ENCODE data around the gene PRR18.

The PRR18 gene

DNA sequence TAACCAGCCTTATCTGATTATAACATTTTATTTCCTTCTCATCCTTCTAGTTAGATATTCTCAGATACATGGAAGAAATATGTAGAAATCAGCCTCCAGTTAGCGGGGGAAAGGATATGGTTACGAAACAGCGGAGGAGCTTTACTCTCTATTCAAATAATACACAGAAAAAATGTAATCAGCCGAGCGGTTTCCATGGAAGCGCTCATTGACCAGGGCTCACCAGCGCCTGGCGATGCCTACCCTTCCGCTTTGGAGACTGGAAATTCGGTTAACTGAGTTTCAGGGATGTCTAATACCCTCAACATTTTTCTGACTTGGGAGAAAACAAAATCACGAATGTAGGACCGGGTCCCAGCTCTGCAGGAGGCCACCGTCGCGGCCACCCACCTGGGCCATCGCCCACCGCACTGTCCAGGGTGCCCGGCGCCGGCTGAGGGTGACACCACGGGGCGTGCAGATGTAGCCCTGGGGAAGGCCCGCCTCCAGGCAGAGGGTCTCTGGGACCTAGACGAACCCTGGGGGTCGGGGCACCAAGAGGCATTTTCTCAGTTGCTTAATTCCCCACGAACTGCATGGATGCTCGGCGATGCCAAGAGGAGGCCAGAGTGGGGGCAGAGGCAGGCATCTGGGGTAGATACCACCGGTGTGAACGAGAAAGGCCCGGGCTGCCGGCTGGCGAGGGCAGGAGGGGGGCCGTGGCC, 1.7 kb downstream of the PRR18 start:
- no peak for DNase-seq (ENCODE audit: low read depth in 2 of 2)

DNA sequence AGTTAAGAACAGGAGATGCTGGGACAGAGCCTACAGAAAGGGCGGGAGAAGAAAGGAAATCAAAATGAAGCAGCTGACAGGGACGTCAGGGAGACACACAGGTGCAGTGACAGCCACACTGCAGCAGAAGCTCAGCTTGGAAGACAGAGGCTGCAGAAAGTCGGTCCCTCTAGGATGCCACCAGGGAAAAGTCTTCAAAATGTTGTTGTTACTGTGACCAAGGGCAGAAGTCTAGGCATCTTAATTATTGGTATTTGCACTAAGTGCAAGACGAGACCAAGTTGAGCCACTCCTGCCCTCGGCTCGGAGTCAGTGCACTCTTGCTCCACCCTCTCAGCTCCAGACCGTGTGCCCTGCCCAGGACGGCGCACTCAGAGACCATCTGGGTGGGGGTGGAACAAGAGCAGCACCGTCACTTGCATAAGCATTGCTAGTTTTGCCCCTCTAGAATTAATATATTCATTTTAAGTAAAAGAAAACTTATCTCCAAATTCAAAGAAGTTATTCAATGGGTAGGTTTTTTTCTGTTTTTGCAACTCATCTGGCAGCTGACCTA, 2.6 kb downstream of the PRR18 start:
- no peak for DNase-seq (ENCODE audit: low read depth in 2 of 2)

DNA sequence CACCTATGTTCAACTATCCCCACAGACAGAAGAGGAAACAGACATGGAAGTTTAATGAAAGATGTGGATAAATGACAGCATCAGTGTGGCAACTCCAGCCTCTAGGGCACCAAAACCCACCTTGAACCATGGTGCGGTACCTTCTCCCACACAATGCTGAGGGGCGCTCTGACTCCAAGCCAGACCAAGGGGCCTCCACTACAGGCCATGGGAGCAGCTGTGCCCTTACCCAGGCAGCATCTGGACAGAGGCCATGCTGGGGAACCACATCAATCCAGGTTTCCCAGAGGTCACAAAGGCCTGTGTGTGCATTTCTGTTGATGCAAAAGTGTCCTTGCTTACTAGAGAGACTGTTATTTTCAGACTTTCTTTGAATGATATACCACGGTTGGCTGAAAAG, 4.1 kb downstream of the PRR18 start:
- DNase-seq (ENCODE audit: low read depth in 2 of 2), result no peak

DNA sequence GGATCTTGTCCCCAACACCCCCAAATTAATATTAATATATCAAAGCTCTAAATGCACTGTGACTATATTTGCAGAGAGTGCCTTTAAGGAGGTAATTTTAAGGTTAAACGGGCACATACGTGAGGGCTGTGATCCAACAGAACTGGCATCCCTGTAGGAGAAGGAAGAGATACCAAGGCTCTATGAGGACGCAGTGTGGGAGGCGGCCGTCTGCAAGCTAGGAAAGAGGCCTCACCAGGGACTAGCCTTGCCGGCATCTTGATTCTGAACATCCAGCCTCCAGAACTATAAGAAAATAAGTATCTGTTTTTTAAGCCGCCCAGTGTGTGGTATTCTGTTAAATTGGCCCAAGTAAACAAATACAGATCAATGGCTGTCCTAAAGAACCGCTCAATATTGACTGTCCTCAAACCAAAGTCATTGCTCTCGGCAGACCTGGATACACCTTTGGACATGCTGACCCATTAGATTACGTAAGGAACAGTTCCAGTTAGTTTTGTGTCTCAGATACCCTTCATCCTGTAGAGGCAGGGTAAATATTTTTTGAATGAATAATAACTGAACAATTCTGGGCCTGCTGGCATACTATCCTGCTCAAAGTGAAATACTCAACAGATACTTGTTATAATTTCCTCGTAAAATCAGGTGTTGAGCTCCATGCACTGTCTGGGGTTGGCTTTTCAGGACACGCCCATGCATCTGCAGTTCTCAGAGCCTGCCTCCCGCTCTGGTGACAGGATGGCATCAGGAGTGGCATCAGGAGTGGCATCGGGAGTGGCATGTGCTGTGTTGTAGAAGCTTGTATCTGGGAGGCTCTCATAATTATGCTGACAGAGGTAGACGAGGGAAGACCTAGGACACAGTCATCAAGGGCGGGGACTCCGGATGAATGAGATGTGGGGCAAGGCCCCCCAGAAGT, 6.3 kb downstream of the PRR18 start:
- DNase-seq (ENCODE audit: low read depth in 2 of 2), result no peak

DNA sequence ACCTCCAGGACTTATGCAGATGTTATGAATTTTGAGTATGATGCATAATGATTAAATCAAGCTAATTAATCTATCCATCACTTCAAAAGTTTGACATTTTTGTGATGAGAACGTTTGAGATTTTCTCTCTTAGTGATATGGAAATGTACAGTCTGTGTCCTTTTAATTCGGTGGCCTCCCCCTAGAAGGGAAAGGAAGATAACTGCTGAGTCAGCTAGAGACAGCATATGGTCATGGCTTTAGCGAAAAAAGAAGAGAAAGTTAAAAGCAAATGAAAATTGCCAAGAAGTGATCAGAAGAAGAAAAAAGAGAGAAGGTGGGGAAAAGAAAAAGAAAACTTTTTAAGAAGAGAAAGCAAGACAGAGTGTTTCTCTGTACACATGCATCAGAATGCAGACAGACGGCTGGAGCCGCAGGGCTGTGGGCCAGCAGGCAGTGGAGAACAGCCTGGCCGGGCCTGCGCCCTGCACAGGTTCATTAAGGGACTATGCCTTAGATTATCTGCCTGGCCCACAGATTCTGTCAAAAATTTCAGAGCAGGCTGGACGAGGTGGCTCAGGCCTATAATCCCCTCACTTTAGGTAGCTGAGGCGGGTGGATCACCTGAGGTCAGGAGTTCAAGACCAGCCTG, 7.7 kb downstream of the PRR18 start:
- no peak for DNase-seq (ENCODE audit: low read depth in 2 of 2)

DNA sequence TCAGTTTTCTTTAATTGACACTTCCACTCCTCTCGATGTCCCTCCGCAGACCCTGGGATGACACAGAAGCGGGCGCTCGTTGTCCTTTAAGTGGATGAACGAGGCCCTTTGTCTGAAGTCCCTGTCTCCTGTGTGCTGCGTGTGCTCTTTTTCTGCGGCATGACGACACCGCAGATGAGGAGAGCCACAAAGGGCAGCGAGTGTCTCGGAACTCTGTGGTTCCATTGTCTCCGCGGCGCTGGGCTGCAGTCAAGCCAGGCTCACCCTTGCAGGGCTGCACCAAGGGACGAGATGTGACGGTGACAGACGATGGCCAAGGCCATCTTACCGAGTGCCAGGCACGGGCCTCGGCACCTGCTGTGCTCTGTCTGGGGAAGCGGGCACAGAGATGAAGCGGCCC, 10.6 kb downstream of the PRR18 start:
- DNase-seq (ENCODE audit: low read depth in 2 of 2), result no peak

DNA sequence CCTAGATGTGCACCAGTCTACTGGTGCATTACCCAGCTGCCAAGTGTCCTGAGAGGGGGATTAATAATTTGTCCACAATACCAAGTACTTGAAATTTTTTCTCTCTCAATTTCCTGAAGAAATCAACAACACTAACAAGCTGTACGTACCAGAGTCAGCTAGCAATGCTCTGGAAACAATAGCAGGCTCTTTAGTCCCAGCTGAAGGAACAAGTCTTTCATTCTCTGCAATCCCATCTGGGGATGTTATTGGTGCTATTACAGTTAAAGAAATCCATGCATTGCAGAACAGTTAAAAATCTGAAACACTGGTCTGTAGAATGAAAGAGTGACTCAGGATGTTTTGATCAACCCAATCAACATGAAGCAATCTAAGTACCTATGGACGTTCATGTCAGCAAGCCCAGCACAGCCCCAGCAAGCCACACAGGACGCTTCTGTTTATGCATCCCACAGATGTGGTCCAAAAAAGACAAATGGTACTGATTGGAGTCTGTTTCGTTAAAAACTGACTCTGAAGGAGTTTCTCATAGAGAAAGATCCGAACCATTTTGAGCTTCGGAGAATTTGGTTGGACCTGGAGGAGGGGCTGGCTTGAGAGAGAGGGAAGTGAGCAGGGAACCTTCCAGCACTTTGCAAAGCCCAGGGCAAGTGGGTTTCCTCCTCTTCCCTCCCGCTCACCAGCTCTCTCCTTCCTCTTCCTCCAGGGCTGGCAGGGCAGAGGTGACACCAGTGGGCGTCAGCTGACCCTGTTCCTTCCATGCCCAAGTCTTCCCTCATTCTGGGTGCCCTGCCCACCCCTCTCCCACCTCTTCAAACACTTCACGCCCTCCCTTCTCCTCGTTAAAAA, 11.9 kb downstream of the PRR18 start:
- DNase-seq (ENCODE audit: low read depth in 2 of 2), result no peak

DNA sequence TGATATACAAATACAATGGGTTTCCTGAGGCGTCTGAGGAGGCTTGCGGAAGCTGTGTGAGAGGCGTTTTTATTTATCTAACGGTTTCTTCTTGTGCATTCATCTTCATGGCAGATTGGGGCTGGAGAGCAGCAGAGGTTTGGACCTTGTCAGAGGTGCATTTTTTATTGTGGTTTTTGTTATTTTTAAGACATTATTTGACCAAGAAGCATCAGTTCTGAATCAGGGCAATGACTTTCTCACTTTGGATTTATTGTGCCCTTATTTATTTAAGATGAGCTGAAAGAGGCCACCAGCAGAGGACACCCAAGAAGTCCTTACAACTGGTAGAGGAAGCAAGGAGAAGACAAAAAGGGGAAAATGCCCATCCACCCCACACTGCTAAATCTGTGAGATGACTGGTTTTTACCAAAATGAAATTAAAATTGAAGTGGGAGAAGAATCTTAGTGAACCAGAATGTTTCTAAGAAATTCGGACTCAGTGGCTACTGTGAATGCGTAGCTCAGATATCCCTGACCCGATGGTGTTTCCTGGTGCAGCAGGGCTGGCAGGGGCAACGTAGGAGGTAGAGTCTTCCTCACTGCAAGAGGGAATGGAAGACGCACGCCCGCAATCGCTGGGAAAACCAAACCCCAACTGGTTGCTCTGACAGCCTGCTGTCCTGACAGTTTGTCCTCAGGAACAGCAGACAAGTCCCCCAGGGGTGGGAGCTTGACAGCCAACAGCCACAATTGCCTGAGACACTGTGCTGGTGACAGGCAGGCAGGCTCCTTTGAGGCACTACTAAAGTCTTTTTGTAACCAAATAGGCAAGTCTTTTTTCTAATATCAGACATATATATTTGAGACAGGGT, 14.2 kb downstream of the PRR18 start:
- DNase-seq (ENCODE audit: low read depth in 2 of 2), result no peak

DNA sequence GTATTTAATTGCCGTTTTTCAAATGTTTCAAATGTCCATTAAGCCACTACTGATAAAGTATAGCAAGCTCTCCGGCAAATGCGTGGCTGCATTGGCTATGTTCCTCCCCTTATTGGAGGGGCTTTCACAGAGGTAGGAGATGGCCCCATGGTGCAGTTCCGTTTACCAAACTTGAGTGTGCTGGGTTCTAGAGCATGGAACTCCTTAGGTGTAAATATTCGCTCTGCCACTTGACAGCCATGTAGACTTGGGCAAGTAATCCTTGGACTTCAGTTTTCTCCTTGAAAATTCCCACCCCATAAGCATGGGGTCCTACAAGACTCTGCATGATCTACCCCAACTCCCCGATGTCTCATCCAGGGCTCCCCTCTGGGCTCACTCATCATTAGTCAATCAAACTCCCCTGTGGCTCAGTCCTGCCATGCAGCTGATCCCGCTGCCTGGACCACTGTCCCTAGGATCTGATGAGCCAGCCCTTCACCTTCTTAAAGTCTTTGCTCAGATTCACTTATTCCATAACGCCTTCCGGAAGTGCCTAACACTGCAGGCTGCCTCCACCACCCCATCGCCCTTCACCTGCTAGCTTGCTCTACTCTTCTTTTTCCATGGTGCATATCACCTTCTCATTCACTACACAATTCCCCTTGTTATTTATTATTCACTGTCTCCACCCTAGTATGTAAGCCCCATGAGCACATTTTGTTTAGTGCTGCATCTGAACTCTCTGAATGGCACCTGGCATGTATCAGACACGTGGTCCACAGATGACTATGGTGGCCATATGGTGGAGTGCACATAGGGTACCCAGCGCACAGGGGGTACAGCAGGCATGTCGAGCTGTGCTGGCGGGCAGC, 18.8 kb downstream of the PRR18 start:
- DNase-seq (ENCODE audit: low read depth in 2 of 2), result no peak

DNA sequence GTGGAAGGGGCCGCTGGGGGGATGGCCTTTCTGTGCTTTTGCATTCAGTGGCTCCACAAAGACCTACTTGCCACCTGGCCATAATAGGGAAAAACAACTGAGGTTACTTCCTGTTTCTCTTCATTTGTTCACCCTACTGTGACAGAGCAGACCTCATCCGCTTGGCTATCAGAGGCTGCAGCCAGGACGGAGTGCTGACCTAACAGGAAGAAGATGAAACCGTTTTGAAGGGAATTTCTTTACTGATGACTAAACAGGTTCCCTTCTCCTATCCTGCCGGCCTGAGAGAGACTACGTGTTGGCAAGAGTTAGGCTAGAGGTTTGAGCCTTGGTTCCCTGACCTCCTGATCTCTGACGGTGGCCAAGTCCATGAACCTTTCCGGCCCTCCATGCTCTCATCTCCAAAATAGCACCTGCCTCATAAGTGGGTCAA, 21.3 kb downstream of the PRR18 start:
- DNase-seq (ENCODE audit: low read depth in 2 of 2), result no peak

DNA sequence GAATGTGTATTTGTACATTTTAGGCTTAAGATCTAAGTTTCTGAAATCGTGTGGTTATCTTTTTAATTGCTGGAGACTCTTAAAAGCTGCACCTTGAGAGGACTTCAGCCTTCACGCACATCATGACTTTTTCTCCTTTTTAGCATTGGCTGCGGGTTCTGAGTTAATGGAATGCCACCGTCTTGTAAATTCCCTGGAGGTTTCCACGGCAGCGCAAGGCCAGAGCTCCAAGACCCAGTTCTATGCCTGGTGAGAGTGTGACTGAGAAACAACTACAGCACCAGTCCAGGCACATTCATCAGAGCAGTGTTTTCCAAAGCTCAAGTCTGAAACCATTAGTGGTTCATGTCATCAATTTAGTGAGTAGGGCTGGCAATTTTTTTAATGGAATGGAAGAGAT, 23.0 kb downstream of the PRR18 start:
- DNase-seq (ENCODE audit: low read depth in 2 of 2), result no peak

DNA sequence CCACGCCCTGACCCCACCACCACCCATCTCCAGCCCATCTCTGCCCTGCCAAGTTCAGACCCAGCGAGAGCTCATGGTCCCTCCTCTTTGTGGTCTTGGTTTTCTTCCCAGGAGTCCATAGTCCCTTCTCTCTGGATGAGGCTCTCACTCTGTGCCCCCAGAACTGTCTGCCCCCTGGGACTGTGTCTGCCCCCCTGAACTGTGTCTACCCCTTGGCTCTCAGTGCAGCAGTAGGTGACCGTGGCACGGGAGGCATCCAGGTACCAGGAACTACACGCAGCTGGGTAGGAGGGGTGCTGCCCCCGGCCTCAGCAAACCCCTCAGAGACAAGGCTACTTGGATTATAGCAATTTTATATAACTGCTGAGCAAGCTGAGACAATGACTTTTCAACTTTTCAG, 23.6 kb downstream of the PRR18 start:
- no peak for DNase-seq (ENCODE audit: low read depth in 2 of 2)

DNA sequence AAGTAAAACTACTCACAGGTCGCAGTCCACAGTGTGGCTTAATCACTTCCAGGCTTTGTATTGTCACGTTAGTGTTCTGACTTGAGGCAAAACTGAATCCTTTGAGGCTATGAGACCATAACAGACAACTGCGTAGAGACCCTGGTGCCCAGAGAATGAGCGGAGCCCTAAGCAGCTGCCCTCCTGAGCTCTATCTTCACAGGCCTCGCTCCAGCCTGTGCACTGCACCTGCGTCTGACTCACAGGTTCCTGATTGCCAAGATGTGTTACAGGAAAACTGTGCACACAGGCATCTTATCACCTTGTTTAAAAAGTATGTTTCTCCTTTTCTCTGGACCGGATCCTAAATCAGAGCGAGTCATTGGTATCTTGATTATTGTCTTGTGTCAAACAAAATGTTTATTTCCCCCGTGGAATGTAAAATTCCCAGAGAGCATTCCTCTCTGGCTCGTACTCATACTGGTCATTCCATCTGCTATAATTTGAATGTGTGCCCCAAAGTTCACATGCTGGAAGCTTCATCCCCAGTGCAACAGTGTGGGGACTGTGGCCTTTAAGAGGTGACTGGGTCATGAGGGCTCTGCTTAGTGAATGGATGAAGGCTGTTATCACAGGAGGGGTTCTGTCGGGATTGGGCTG, 25.7 kb downstream of the PRR18 start:
- no peak for DNase-seq (ENCODE audit: low read depth in 2 of 2)

DNA sequence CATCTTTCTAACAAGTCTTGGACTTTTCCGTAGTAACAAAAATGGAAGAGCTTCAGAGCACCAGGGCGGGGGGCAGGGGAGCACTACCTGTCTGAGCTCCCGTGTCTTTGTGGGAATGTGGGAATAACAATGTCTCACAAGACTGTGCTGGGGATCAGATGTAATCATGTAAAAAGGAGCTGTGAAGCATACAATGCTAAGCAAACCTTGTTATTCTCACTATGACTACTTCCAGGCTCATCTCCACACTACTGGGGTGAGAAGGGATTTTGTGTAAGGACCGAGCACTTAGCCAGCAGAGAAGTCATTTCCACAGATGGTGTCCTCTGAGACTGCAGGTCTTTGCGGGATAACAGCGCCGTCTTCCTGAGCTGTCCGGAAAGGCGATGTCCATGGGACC, 27.1 kb downstream of the PRR18 start:
- no peak for DNase-seq (ENCODE audit: low read depth in 2 of 2)

DNA sequence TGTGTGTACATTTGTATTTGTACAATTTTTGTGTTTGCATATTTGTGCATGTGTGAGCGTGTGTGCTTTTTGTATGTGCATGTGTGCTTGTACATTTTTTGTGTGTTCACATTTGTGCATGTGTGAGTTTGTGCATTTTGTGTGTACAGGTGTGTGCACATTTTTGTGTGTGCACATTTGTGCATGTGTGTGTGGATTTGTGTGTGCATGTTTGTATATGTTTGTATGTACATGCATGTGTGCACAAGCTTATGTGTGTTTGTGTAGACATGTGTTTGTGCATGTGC, 28.9 kb downstream of the PRR18 start:
- no peak for DNase-seq (ENCODE audit: low read depth in 2 of 2)

DNA sequence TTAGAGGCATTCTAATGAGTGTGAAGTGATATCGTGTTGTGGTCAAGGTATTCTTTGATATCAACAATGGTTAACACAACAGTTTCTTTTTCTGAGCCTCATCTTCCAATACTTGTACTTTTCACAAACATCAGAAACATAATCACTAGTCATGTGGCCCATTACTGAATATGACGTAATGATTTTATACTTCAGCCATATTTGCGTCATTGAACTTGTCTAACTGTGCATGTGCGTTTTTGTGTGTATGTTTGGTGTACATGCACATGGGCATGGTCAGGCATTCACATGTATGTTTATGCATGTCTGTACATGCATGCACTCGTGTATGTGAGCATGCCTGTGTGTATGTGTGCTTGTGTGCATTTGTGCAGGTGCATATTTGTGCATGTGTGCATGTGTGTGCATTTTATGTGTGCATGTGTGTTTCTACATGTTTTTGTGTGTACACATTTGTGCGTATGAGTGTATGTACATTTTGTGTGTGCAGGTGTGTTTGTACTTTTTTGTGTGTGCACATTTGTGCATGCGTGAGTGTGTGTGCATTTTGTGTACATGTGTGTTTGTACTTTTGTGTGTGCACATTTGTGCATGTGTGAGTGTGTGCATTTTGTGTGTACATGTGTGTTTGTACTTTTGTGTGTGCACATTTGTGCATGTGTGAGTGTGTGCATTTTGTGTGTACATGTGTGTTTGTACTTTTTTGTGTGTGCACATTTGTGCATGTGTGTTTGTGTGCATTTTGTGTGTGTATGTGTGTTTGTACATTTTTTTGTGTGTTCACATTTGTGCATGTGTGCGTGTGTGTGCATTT, 29.4 kb downstream of the PRR18 start:
- no peak for DNase-seq (ENCODE audit: low read depth in 2 of 2)

DNA sequence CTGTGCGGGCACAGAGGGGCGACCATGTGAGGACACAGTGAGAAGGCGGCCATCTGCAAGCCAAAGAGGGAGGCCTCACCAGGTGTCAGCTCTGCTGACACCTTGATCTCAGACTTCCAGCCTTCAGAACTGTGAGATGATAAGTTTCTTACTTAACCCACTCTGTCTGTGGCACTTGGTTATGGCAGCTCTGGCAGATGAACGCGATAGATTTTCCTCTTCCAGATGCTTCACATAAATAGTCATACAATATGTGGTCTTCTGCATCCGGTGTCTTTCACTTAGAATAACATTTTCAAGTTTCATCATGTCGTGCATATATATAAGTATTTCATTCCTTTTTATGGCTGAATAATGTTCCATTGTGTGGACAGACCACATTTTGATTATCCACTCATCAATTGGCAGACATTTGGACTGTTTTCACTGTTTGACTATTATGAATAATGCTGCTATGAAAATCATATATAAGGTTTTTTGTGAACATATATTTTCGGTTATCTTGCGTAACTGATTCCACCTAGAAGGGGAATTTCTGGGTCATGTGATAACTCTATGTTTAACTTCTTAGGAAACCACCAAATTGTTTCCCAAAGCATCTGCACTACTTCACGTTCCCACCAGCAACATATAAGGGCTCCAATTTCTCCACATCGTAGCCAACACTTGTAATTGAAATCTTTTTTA, 30.2 kb downstream of the PRR18 start:
- no peak for DNase-seq (ENCODE audit: low read depth in 2 of 2)

DNA sequence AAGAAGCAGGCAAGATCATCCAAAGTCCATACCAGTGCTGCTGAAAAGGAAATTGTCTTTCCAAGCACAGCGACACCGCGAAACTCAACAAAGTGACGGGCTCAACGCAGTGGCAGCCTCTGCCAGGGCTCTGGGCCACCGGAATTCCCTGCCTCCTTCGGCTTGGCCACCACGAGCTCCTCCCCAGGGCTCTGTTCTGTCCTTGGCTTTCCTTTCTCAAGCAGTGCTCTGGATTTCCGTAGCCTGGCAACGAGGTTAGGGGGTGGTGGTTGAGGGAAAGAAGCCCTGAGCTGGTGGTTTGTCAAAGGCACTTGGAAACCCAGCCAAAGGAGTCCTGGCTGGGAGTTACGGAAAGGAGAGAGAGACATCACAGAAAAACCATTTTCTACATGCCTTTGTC, 31.2 kb downstream of the PRR18 start:
- no peak for DNase-seq (ENCODE audit: low read depth in 2 of 2)

Data from stimulated activated CD8-positive, alpha-beta memory T cell treated with anti-CD3 and anti-CD28 coated beads, Interleukin-7, amount 100 ng/mL, for 1 hour (primary cell).